CD4-positive, alpha-beta T cell (primary cell): ENCODE results near the gene GCLM. TPM values are rescaled to one million over a fixed set of nuclear protein-coding genes. Genes with fewer than 3 reads are reported as not detected.
A peak's percentile ranks its signal among the peaks of the same experiment; 100 is the strongest.
"Not testable (repeated sequence)": the region's sequence is repeated elsewhere in the genome, so short reads cannot be mapped to it uniquely, and the experiment has no call there.

Source experiments
- ATAC-seq: fragments of 200-7000 bp; cut with Tn5 transposase; one replicate; pipeline ENCODE4 v1.10.0; 2022; ENCODE audit warnings: mild to moderate bottlenecking; ENCODE audit not compliant: poor library complexity
- CTCF ChIA-PET: fragments of 350-600 bp; sonication (Branson Sonifier 250); formaldehyde crosslinking; loops from one replicate; lab custom pipeline; 2021; ENCODE audit warnings: antibody characterized with exemption, inconsistent platforms; lab: Charles Lee
- POLR2A ChIA-PET: fragments of 350-600 bp; sonication (Branson Sonifier 250); formaldehyde crosslinking; loops from one replicate; lab custom pipeline; 2021; ENCODE audit warnings: antibody characterized with exemption, inconsistent platforms; lab: Charles Lee
- DNase-seq, 14 experiments: peaks; one replicate each; pipeline ENCODE4 v3.0.0-alpha.2; 2013 to 2020; ENCODE audit warnings: mixed read lengths in 2 of 14
- H3K27ac ChIP-seq, 2 donors: one replicate each; pipeline versions ENCODE4 v1.5.1 to v1.7.0; 2013; ENCODE audit warnings: low read length in 2 of 2, low read depth in 1 of 2, mild to moderate bottlenecking in 1 of 2
- H3K27me3 ChIP-seq, 2 experiments: 1 replicate in 1 of 2; 2 replicates in 1 of 2; pipeline versions ENCODE4 v1.6.1 to v1.7.0; 2013; ENCODE audit warnings: low read length in 2 of 2, control low read depth in 1 of 2, mild to moderate bottlenecking in 1 of 2, moderate library complexity in 1 of 2; ENCODE audit not compliant: insufficient read depth in 2 of 2, control insufficient read depth in 1 of 2
- H3K36me3 ChIP-seq: one replicate; pipeline ENCODE4 v1.6.1; 2013; ENCODE audit warnings: low read length, control low read depth; ENCODE audit not compliant: insufficient read depth
- H3K4me1 ChIP-seq: one replicate; pipeline ENCODE4 v1.6.1; 2013; ENCODE audit warnings: low read length, control low read depth; ENCODE audit not compliant: insufficient read depth
- H3K4me3 ChIP-seq: one replicate; pipeline ENCODE4 v1.5.1; 2013; ENCODE audit warnings: mild to moderate bottlenecking, low read length, moderate library complexity
- H3K9me3 ChIP-seq, 2 experiments: 1 replicate in 1 of 2; 2 replicates in 1 of 2; pipeline versions ENCODE4 v1.6.1 to v1.7.0; 2013; ENCODE audit warnings: low read length in 2 of 2, mild to moderate bottlenecking in 2 of 2, control low read depth in 1 of 2, moderate library complexity in 1 of 2; ENCODE audit not compliant: control insufficient read depth in 1 of 2, insufficient read depth in 1 of 2
- H3K27ac Mint-ChIP-seq: one replicate; pipeline ENCODE4 v1.8.0; 2020; ENCODE audit warnings: mixed read lengths
- H3K27me3 Mint-ChIP-seq: one replicate; pipeline ENCODE4 v1.8.0; 2021; ENCODE audit warnings: mixed read lengths
- H3K36me3 Mint-ChIP-seq: one replicate; pipeline ENCODE4 v1.8.0; 2021; ENCODE audit warnings: low read depth, mixed read lengths
- H3K4me1 Mint-ChIP-seq: one replicate; pipeline ENCODE4 v1.8.0; 2021; ENCODE audit warnings: low read depth, mixed read lengths
- H3K4me3 Mint-ChIP-seq: one replicate; pipeline ENCODE4 v1.8.0; 2020; ENCODE audit warnings: mild to moderate bottlenecking, mixed read lengths
- H3K9me3 Mint-ChIP-seq: one replicate; pipeline ENCODE4 v1.8.0; 2020; ENCODE audit warnings: mixed read lengths
- intact Hi-C, 2 experiments: fragments of 100-400 bp; cut with DNase I in 1 of 2; cut with micrococcal nuclease in 1 of 2; formaldehyde crosslinking; loops; one replicate each; pipeline versions ENCODE4 v1.15.1 to v1.9.0; 2023 to 2025; cut with DNase I, micrococcal nuclease
- total RNA-seq, 174 experiments: library from RNA in 2 of 174; stranded (reverse) in 2 of 174; gene quantifications; one replicate each; pipeline ENCODE4 v1.2.3 and lab custom pipeline; 2021 to 2026
- TF ChIP-seq, protein P1 (sequence below): fragments of 200-600 bp; IDR thresholded peaks from one replicate; pipeline ENCODE4 v1.8.0; 2022; ENCODE audit warnings: antibody characterized with exemption, mild to moderate bottlenecking

The GCLM gene
- total RNA-seq, 2 experiments from 2014 or later = 6.1 to 6.8 TPM

DNA sequence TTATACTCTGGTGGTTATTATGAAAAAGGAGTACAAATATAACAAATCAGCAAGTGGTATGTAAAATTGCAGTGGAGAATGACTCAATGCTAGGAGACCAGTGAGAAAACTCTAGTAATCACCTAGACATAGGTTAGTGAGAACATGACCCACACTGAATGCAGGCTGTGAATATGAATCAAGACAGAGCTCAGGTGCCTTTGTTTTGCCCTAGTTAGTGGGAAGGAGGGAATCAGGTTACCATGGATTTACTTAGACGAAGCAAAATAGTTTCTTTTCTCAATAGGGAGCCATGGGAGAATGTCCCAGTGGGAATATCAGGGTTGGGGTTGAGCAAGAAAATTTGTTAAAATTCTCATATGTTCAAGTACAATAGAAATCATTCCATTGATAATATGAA is 10.6 kb upstream of the GCLM start:
- H3K27me3 ChIP-seq = no peaks in the 10 kb centered on the region
- intact Hi-C loops = no loop called here
- Mint-ChIP-seq H3K4me3 (no peak overlapping the region), H3K9me3 (no peaks in the 10 kb centered on the region), H3K36me3 (no peaks in the 10 kb centered on the region), H3K27me3 (no peaks in the 10 kb centered on the region), H3K27ac (no peak overlapping the region), H3K4me1 (no peaks in the 10 kb centered on the region)
- no peak overlapping the region for H3K4me3 ChIP-seq
- no peak for DNase-seq
- H3K27ac ChIP-seq = no peak overlapping the region
- H3K9me3 ChIP-seq = peaks cover 0 to 7% of the 10 kb centered on the region in 2 experiments
- ATAC-seq = no peak
- ChIA-PET CTCF (no interaction called here), POLR2A (no interaction called here)
- H3K36me3 ChIP-seq = no peaks in the 10 kb centered on the region
- TF ChIP-seq, protein P1, sequence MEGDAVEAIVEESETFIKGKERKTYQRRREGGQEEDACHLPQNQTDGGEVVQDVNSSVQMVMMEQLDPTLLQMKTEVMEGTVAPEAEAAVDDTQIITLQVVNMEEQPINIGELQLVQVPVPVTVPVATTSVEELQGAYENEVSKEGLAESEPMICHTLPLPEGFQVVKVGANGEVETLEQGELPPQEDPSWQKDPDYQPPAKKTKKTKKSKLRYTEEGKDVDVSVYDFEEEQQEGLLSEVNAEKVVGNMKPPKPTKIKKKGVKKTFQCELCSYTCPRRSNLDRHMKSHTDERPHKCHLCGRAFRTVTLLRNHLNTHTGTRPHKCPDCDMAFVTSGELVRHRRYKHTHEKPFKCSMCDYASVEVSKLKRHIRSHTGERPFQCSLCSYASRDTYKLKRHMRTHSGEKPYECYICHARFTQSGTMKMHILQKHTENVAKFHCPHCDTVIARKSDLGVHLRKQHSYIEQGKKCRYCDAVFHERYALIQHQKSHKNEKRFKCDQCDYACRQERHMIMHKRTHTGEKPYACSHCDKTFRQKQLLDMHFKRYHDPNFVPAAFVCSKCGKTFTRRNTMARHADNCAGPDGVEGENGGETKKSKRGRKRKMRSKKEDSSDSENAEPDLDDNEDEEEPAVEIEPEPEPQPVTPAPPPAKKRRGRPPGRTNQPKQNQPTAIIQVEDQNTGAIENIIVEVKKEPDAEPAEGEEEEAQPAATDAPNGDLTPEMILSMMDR = no peak
- H3K4me1 ChIP-seq = no peaks in the 10 kb centered on the region

DNA sequence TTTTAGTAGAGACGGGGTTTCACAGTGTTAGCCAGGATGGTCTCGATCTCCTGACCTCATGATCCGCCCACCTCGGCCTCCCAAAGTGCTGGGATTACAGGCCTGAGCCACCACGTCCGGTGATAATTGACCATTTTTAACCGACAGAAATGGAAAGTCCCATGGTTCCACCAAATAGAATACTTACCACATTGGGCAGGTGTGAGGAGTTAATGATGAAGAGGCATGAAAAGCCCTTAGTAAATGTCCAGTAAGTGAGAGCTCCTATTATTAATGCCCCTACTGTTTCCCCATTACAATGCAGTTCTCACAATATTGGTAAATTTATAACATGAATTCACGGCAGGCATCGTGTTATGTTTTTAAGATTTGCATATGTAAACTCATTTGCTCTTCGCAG is 8.1 kb upstream of the GCLM start:
- ChIA-PET CTCF (no interaction called here), POLR2A (no interaction called here)
- ATAC-seq = no peak
- H3K9me3 ChIP-seq = peaks cover 0 to 7% of the 10 kb centered on the region in 2 experiments
- TF ChIP-seq, protein P1 = no peak
- Mint-ChIP-seq H3K9me3 (no peaks in the 10 kb centered on the region), H3K4me3 (no peak overlapping the region), H3K27me3 (no peaks in the 10 kb centered on the region), H3K36me3 (no peaks in the 10 kb centered on the region), H3K27ac (no peak overlapping the region), H3K4me1 (no peaks in the 10 kb centered on the region)
- H3K27me3 ChIP-seq = no peaks in the 10 kb centered on the region
- no peak overlapping the region for H3K27ac ChIP-seq
- H3K4me3 ChIP-seq = no peak overlapping the region
- no peaks in the 10 kb centered on the region for H3K4me1 ChIP-seq
- DNase-seq = no peak
- intact Hi-C loops = no loop called here
- H3K36me3 ChIP-seq = no peaks in the 10 kb centered on the region

DNA sequence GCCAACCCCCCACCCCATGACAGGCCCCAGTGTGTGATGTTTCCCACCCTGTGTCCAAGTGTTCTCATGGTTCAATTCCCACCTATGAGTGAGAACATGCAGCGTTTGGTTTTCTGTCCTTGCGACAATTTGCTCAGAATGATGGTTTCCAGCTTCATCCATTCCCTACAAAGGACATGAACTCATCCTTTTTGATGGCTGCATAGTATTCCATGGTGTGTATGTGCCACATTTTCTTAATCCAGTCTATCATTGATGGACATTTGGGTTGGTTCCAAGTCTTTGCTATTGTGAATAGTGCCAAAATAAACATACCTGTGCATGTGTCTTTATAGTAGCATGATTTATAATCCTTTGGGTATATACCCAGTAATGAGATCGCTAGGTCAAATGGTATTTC is 1.6 kb upstream of the GCLM start:
- Mint-ChIP-seq H3K4me1 (peaks cover 32% of the 10 kb centered on the region), H3K4me3 (peak overlapping the region; percentile 42)
- ATAC-seq, DNase-seq, H3K36me3 ChIP-seq, H3K27ac Mint-ChIP-seq, H3K27me3 ChIP-seq, H3K36me3 Mint-ChIP-seq, H3K27ac ChIP-seq, H3K9me3 Mint-ChIP-seq, H3K9me3 ChIP-seq, H3K4me3 ChIP-seq, H3K27me3 Mint-ChIP-seq, intact Hi-C loops: not testable (repeated sequence)
- CTCF ChIA-PET = interaction anchor here (0.6 to 2.9 kb wide), 4 partner anchors 15 to 281 kb away, joined by 4 to 16 read pairs (median 16); partner anchors contain the start of gene DNTTIP2
- peaks cover 14% of the 10 kb centered on the region for H3K4me1 ChIP-seq
- POLR2A ChIA-PET = interaction anchor here (1.0 to 2.7 kb wide), 2 partner anchors 65 to 1079 kb away, joined by 3 to 44 read pairs; partner anchors contain the start of gene RPL5

DNA sequence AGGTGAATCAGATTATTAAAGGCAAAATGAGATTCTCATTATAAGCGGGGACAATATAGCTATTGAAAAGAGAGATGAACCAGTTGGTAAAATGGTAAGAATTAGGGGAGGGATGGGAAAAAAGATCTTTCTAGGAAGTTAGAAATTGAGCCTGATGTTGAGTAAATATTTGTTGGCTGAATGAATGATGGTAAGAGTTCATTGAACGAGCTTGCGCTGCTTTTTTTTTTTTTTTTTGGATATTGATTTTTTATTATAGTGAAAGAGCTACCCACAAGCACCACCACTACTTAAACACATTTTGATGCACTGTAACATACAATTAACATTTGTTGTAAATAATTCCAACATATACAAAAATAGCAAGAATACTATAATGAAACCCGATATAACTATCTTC is 1.1 kb upstream of the GCLM start:
- TF ChIP-seq, protein P1 = no peak
- DNase-seq = no peak
- no peak for ATAC-seq
- Histone ChIP-seq H3K27me3 (no peaks in the 10 kb centered on the region), H3K36me3 (no peaks in the 10 kb centered on the region), H3K27ac (no peak overlapping the region), H3K4me1 (peaks cover 14% of the 10 kb centered on the region), H3K4me3 (no peak overlapping the region), H3K9me3 (no peaks in the 10 kb centered on the region)
- H3K27ac Mint-ChIP-seq = peak overlapping the region; percentile 83
- H3K4me1 Mint-ChIP-seq = peaks cover 35% of the 10 kb centered on the region
- peak overlapping the region; percentile 83 for H3K4me3 Mint-ChIP-seq
- ChIA-PET POLR2A (interaction anchor here (0.8 to 3.8 kb wide), 10 partner anchors 13 to 1079 kb away, joined by 3 to 50 read pairs (median 4); partner anchors contain the start of genes DNTTIP2, DR1 and RPL5), CTCF (interaction anchor here (0.6 to 3.7 kb wide), 8 partner anchors 14 to 283 kb away, joined by 3 to 16 read pairs (median 10); partner anchors contain the start of gene DNTTIP2)
- H3K9me3 Mint-ChIP-seq = no peaks in the 10 kb centered on the region
- intact Hi-C loops = no loop called here
- H3K36me3 Mint-ChIP-seq = peaks cover 4% of the 10 kb centered on the region
- H3K27me3 Mint-ChIP-seq = no peaks in the 10 kb centered on the region
